Right lobe of liver (tissue), 6 donors: ENCODE measurements around the gene MDFI. TPM values are rescaled to one million over a fixed set of nuclear protein-coding genes. Genes with fewer than 3 reads are reported as not detected.

Source experiments
- ATAC-seq, 4 donors: fragments of 200-7000 bp; cut with Tn5 transposase; one replicate each; pipeline ENCODE4 v1.9.1; 2020; ENCODE audit warnings: mild to moderate bottlenecking in 4 of 4, moderate library complexity in 4 of 4
- DNase-seq, 3 donors: peaks; one replicate each; pipeline ENCODE4 v3.0.0-alpha.2; 2020
- H3K27ac ChIP-seq, 3 donors: fragments of 200-600 bp; one replicate each; pipeline ENCODE4 v1.8.0; 2022
- H3K27me3 ChIP-seq, 2 donors: fragments of 200-600 bp; one replicate each; pipeline ENCODE4 v1.8.0; 2022
- H3K36me3 ChIP-seq, 4 donors: fragments of 200-600 bp; sonication (generic) in 1 of 4; one replicate each; pipeline versions ENCODE4 v1.5.1 to v1.8.0; 2017 to 2022; ENCODE audit warnings: control low read depth in 1 of 4
- H3K4me1 ChIP-seq, 4 donors: fragments of 200-600 bp; sonication (generic) in 1 of 4; one replicate each; pipeline versions ENCODE4 v1.5.1 to v1.8.0; 2017 to 2022; ENCODE audit warnings: control low read depth in 1 of 4
- H3K4me3 ChIP-seq, 3 donors: fragments of 200-600 bp; one replicate each; pipeline ENCODE4 v1.8.0; 2022
- H3K9me3 ChIP-seq, 4 donors: fragments of 200-600 bp; sonication (generic) in 1 of 4; one replicate each; pipeline versions ENCODE4 v1.5.1 to v1.8.0; 2017 to 2022; ENCODE audit warnings: control low read depth in 1 of 4
- POLR2A ChIP-seq: fragments of 450-650 bp; IDR thresholded peaks from one replicate; pipeline ENCODE4 v1.6.1; 2017; ENCODE audit warnings: antibody characterized with exemption, mild to moderate bottlenecking
- WGBS: methylation state at CpG from one replicate; pipeline ENCODE4 v1.1.6; 2018; ENCODE audit warnings: low coverage, low lambda C conversion rate; ENCODE audit not compliant: insufficient coverage; ENCODE audit errors: missing lambda C conversion rate; 5-methylcytosine and 5-hydroxymethylcytosine counted together
- intact Hi-C, 2 donors: fragments of 100-400 bp; cut with DNase I; formaldehyde crosslinking; loops; one replicate each; pipeline versions ENCODE4 v1.11.2 to v1.14.1; 2022
- total RNA-seq, 6 experiments: library from RNA; depleted of rRNA in 2 of 6; stranded (reverse); fragments of >200 nt in 2 of 6; fragmentation: NEBNext Ultra II Directional in 3 of 6; extraction: Animal tissue kit (Norgen Biotek cat#: 25700) in 3 of 6; gene quantifications; one replicate each; pipeline versions ENCODE4 v1.1.0 to v1.2.4, GENCODE V29; 2016 to 2023
- TF ChIP-seq, protein P1 (sequence below), 4 donors: fragments of 200-600 bp in 3 of 4; fragments of 450-650 bp in 1 of 4; IDR thresholded peaks; one replicate each; pipeline versions ENCODE4 v1.5.1 to v1.8.0; 2016 to 2022; ENCODE audit warnings: antibody characterized with exemption in 4 of 4, mild to moderate bottlenecking in 2 of 4
- donor health status: DM: no; HTN: yes; CAD: no.
- donor health status: DM: no; HTN: no; CAD: no.
- donor health status: DM: no; HTN: no; CAD: no.
- donor health status: DM: no; HTN: yes; CAD: no.
- donor health status: DM: no; HTN: yes; CAD: no.

Gene MDFI
- total RNA-seq, 6 experiments from 2014 or later, result 0.29 to 2.4 (median 1.1) TPM; not detected in 3

DNA sequence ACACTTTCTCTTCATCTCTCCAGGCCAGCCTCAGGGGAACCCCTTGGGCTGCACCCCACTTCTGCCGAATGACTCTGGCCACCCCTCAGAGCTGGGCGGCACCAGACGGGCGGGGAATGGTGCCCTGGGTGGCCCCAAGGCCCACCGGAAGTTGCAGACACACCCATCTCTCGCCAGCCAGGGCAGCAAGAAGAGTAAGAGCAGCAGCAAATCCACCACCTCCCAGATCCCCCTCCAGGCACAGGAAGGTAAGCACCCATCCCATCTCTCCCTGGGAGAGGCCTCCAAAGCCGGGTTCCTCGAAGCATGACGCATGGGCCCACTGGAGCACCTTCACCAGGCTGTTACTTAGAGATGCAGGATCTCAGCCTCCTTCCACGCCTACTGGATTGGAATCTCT is 11.3 kb downstream of the MDFI start:
- intact Hi-C loops, result no loop called here
- TF ChIP-seq, protein P1, sequence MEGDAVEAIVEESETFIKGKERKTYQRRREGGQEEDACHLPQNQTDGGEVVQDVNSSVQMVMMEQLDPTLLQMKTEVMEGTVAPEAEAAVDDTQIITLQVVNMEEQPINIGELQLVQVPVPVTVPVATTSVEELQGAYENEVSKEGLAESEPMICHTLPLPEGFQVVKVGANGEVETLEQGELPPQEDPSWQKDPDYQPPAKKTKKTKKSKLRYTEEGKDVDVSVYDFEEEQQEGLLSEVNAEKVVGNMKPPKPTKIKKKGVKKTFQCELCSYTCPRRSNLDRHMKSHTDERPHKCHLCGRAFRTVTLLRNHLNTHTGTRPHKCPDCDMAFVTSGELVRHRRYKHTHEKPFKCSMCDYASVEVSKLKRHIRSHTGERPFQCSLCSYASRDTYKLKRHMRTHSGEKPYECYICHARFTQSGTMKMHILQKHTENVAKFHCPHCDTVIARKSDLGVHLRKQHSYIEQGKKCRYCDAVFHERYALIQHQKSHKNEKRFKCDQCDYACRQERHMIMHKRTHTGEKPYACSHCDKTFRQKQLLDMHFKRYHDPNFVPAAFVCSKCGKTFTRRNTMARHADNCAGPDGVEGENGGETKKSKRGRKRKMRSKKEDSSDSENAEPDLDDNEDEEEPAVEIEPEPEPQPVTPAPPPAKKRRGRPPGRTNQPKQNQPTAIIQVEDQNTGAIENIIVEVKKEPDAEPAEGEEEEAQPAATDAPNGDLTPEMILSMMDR (IDR thresholded peaks at IDR 0.05), result no peak
- TF ChIP-seq POLR2A, result no peak
- DNase-seq, result peak in 1 of 3 donors; percentile 31
- no peaks in the 10 kb centered on the region for H3K36me3 ChIP-seq
- H3K9me3 ChIP-seq, result no peaks in the 10 kb centered on the region
- H3K27me3 ChIP-seq, result no peaks in the 10 kb centered on the region
- no peaks in the 10 kb centered on the region for H3K4me1 ChIP-seq
- H3K27ac ChIP-seq, result no peak overlapping the region
- WGBS, result 80% methylated on average over 1 of the region's 10 CpGs
- no peak for ATAC-seq
- H3K4me3 ChIP-seq, result no peak overlapping the region

DNA sequence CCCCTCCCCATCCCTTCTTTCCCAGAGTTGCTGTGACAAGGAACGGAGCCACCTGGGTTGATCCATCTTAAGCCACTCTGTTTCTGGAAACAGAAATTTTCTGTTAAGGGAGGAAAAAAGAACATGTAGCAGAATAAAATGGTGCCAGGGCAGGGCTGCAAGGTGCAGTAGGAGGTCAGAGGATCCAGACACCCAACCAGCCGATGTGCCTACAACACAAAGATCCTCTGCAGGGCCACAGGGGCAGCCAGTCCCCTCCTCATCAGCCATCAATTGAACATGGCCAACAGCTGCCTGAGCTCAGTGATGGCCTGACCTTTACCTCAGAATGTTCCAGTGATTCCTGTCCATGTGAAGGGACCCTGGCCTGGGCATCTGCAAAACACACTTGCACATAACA is 11.9 kb downstream of the MDFI start:
- no peak overlapping the region for H3K27ac ChIP-seq
- 92% methylated on average over 2 of the region's 2 CpGs for WGBS
- H3K4me1 ChIP-seq, result no peaks in the 10 kb centered on the region
- ATAC-seq (no peak), DNase-seq (peak in 1 of 3 donors; percentile 22)
- no peaks in the 10 kb centered on the region for H3K9me3 ChIP-seq
- intact Hi-C loops, result no loop called here
- no peak for TF ChIP-seq POLR2A
- TF ChIP-seq, protein P1 (IDR thresholded peaks at IDR 0.05), result no peak
- H3K36me3 ChIP-seq, result no peaks in the 10 kb centered on the region
- no peak overlapping the region for H3K4me3 ChIP-seq
- no peaks in the 10 kb centered on the region for H3K27me3 ChIP-seq

DNA sequence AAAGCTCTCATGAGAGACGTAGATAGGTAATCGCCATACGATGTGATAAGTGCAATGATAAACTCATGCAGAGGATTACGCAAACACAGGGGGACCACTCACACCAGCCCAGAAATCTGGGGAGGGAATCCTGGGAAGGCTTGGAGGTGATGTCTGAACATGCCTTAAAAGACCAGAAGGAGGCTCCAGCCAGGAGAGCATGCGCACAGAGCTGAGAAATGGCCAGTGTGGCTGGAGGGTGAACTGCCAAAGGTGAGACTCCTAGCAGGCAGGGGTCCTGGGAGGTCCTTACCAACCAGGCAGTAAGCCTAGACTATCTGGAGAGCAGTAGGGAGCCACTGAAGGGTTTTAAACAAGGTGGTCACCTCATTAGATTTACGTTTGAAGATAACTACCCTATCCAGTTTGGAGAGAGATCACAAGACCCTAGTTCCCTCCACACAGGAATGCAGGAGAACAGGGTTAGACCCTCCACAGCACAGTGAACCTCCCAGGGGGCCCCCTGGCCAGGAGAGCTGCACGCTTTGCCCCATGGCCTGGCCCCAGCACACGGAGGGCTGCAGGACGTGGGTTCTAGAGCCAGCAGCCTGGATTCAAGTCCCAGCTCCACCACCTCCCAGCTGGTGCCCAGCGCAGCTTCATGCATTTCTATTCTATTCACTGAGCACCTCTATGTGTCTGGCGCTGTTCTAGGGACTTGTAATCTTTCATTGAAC is 13.1 kb downstream of the MDFI start:
- ATAC-seq (peak in 1 of 4 donors; percentile 11), DNase-seq (peak in 1 of 3 donors; percentile 3)
- intact Hi-C loops, result no loop called here
- TF ChIP-seq, protein P1 (IDR thresholded peaks at IDR 0.05), result no peak
- no peak for TF ChIP-seq POLR2A
- Histone ChIP-seq H3K9me3 (no peaks in the 10 kb centered on the region), H3K27ac (no peak overlapping the region), H3K27me3 (no peaks in the 10 kb centered on the region), H3K36me3 (no peaks in the 10 kb centered on the region), H3K4me1 (no peaks in the 10 kb centered on the region), H3K4me3 (no peak overlapping the region)
- 62% methylated on average over 6 of the region's 11 CpGs for WGBS

DNA sequence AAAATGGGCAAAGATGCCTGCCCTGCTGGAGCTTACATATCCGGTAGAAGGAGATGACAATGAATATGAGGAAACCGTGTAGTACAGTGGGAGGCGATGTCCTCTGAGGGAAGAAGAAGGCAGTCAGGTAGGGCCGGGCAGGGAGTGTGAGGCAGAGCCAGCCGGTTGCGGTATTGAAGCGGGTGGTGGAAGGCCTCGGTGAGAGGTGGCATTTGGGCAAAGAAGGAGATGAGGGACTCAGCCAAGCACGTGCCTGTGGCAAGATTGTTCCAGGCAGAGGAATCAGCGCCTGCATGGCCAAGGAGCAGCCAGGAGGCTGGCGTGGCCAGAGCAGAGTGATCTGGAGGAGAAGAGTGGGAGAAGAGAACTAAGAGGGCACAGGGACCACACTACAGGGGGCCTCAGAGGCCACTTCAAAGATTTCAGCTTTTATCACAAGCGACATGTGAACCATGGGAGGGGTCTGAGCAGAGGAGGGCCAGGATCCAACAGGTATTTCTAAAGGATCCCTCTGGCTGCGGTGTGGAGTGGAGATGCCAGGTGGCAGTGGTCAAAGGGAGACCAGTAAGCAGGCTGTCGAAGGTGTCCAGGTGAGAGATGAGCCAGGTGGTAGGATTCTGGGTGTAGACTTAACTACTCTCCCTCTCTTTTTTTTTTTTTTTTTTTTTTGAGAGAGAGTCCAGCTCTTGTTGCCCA is 13.8 kb downstream of the MDFI start:
- DNase-seq, result no peak
- TF ChIP-seq, protein P1 (IDR thresholded peaks at IDR 0.05), result no peak
- TF ChIP-seq POLR2A, result no peak
- Histone ChIP-seq H3K27me3 (no peaks in the 10 kb centered on the region), H3K36me3 (no peaks in the 10 kb centered on the region), H3K4me3 (no peak overlapping the region), H3K4me1 (no peaks in the 10 kb centered on the region), H3K27ac (no peak overlapping the region), H3K9me3 (no peaks in the 10 kb centered on the region)
- ATAC-seq, result no peak
- WGBS, result 76% methylated on average over 14 of the region's 14 CpGs
- intact Hi-C loops, result no loop called here
